Kidney tubule cell (primary cell): ENCODE measurements around the gene SLC26A6.

Source experiments
- DNase-seq: peaks from one replicate; pipeline ENCODE4 v3.0.0-alpha.2; 2018; ENCODE audit warnings: low spot score

The SLC26A6 gene

GRCh38 chr3:48661501-48662144 lies 26.4 kb upstream of the SLC26A6 start:
- peak; percentile 71 for DNase-seq

GRCh38 chr3:48660800-48661400 lies 25.6 kb upstream of the SLC26A6 start:
- DNase-seq: no peak

GRCh38 chr3:48656841-48657281 lies 21.6 kb upstream of the SLC26A6 start:
- no peak for DNase-seq

GRCh38 chr3:48656061-48656840 lies 21.0 kb upstream of the SLC26A6 start:
- peak; percentile 90 for DNase-seq

- peak; percentile 38 for DNase-seq
Measured at GRCh38 chr3:48655606-48656005, 20.3 kb upstream of the SLC26A6 start.

GRCh38 chr3:48655063-48655462 lies 19.8 kb upstream of the SLC26A6 start:
- no peak for DNase-seq

GRCh38 chr3:48652923-48653715 lies 17.9 kb upstream of the SLC26A6 start:
- DNase-seq: peak; percentile 62

- DNase-seq: no peak
Measured at GRCh38 chr3:48651771-48652170, 16.5 kb upstream of the SLC26A6 start.

- DNase-seq: no peak
Measured at GRCh38 chr3:48650723-48651122, 15.5 kb upstream of the SLC26A6 start.

- DNase-seq: no peak
Measured at GRCh38 chr3:48648188-48648850, 13.1 kb upstream of the SLC26A6 start.

GRCh38 chr3:48647714-48648113 lies 12.5 kb upstream of the SLC26A6 start:
- no peak for DNase-seq

- DNase-seq: no peak
Measured at GRCh38 chr3:48644898-48645760, 9.9 kb upstream of the SLC26A6 start.

GRCh38 chr3:48642605-48643004 lies 7.3 kb upstream of the SLC26A6 start:
- DNase-seq: no peak

GRCh38 chr3:48641396-48641795 lies 6.1 kb upstream of the SLC26A6 start:
- DNase-seq: no peak

- no peak for DNase-seq
Measured at GRCh38 chr3:48639944-48640606, 4.8 kb upstream of the SLC26A6 start.

- DNase-seq: no peak
Measured at GRCh38 chr3:48637305-48637704, 2.0 kb upstream of the SLC26A6 start.

- DNase-seq: no peak
Measured at GRCh38 chr3:48636149-48636655, 941 bp upstream of the SLC26A6 start.

- DNase-seq: peak; percentile 68
Measured at GRCh38 chr3:48634661-48635221, 520 bp downstream of the SLC26A6 start.

GRCh38 chr3:48633743-48634142 lies 1.5 kb downstream of the SLC26A6 start:
- DNase-seq: no peak

- DNase-seq: no peak
Measured at GRCh38 chr3:48633256-48633655, 2.0 kb downstream of the SLC26A6 start.
